Measurements from ENCODE around the gene FBXO39. TPM values are rescaled to one million over a fixed set of nuclear protein-coding genes. Genes with fewer than 3 reads are reported as not detected.
"Not testable (repeated sequence)": the region's sequence is repeated elsewhere in the genome, so short reads cannot be mapped to it uniquely, and the experiment has no call there.

Gene FBXO39
- total RNA-seq, 2 experiments from 2014 or later = not detected

DNA sequence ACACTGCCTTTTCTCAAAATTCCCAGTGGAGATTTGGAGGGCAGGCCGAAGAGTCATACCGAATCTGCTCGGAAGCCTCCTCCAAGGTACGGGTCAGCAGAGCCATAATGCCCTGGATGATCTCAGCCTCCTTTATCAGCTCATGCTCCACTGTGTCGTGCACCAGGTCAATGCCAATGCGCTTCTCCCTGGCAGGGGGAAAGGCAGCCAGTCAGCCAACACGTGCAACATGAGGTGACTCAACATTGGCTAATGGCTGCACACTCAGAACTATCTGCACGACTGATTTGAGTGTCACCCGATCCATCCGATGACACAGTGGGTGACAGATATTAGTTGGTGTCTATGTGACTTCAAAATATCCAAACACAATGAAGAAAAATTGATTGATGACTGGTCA is 39.8 kb downstream of the FBXO39 start:
- POLR2A ChIA-PET = no interaction called here
- no TSS peak for BruUV-seq (replicated peaks)
- Histone ChIP-seq H3K9me3 (ENCODE audit: low read length) (no peaks in the 10 kb centered on the region), H3K27ac (ENCODE audit: low read depth, low read length, poor library complexity, severe bottlenecking) (no peak overlapping the region), H3K9me2 (ENCODE audit: insufficient read depth, low read length) (no peaks in the 10 kb centered on the region), H2AFZ (ENCODE audit: low read length) (no peak overlapping the region), H3K36me3 (ENCODE audit: insufficient read depth, low read length) (no peaks in the 10 kb centered on the region), H3K4me1 (ENCODE audit: insufficient read depth, low read length, poor library complexity, severe bottlenecking) (no peaks in the 10 kb centered on the region), H3K4me3 (ENCODE audit: low read depth, low read length, poor library complexity, severe bottlenecking) (no peak overlapping the region), H3K79me2 (ENCODE audit: insufficient read depth, low read depth, low read length) (no peaks in the 10 kb centered on the region), H4K20me1 (ENCODE audit: insufficient read depth, low read length) (no peaks in the 10 kb centered on the region), H3K4me2 (ENCODE audit: low read length) (no peak overlapping the region)
- TF ChIP-seq CTCF (conservative IDR thresholded peaks at IDR 0.05; ENCODE audit: low read length) (no peak), EZH2phosphoT487 (IDR thresholded peaks at IDR 0.05; ENCODE audit: borderline replicate concordance, low read depth, low read length) (no peak)
- DNase-seq (ENCODE audit: low spot score) = no peak
- intact Hi-C loops (cut with micrococcal nuclease; ENCODE audit: unreplicated experiment) = no loop called here
- CTCF ChIA-PET (ENCODE audit: unreplicated experiment) = no interaction called here

GRCh38 chr17:6816368-6816767 is 40.4 kb downstream of the FBXO39 start:
- POLR2A ChIA-PET; H3K27ac ChIP-seq (ENCODE audit: low read depth, low read length, poor library complexity, severe bottlenecking); H3K79me2 ChIP-seq (ENCODE audit: insufficient read depth, low read depth, low read length); H4K20me1 ChIP-seq (ENCODE audit: insufficient read depth, low read length); CTCF ChIA-PET (ENCODE audit: unreplicated experiment); H3K9me3 ChIP-seq (ENCODE audit: low read length); DNase-seq (ENCODE audit: low spot score); H3K4me3 ChIP-seq (ENCODE audit: low read depth, low read length, poor library complexity, severe bottlenecking); H3K4me2 ChIP-seq (ENCODE audit: low read length); intact Hi-C loops (cut with micrococcal nuclease; ENCODE audit: unreplicated experiment); H3K36me3 ChIP-seq (ENCODE audit: insufficient read depth, low read length); H3K4me1 ChIP-seq (ENCODE audit: insufficient read depth, low read length, poor library complexity, severe bottlenecking); BruUV-seq (replicated peaks); H3K9me2 ChIP-seq (ENCODE audit: insufficient read depth, low read length); H2AFZ ChIP-seq (ENCODE audit: low read length): not testable (repeated sequence)

- no peak overlapping the region for H3K4me3 ChIP-seq (ENCODE audit: low read depth, low read length, poor library complexity, severe bottlenecking)
- TF ChIP-seq EZH2phosphoT487 (IDR thresholded peaks at IDR 0.05; ENCODE audit: borderline replicate concordance, low read depth, low read length) = no peak
- no peak for TF ChIP-seq CTCF (conservative IDR thresholded peaks at IDR 0.05; ENCODE audit: low read length)
- no peaks in the 10 kb centered on the region for H3K4me1 ChIP-seq (ENCODE audit: insufficient read depth, low read length, poor library complexity, severe bottlenecking)
- ChIA-PET CTCF (ENCODE audit: unreplicated experiment) (no interaction called here), POLR2A (no interaction called here)
- no peak overlapping the region for H2AFZ ChIP-seq (ENCODE audit: low read length)
- H3K36me3 ChIP-seq (ENCODE audit: insufficient read depth, low read length) = no peaks in the 10 kb centered on the region
- no peaks in the 10 kb centered on the region for H3K79me2 ChIP-seq (ENCODE audit: insufficient read depth, low read depth, low read length)
- intact Hi-C loops (cut with micrococcal nuclease; ENCODE audit: unreplicated experiment) = no loop called here
- no peak for DNase-seq (ENCODE audit: low spot score)
- H4K20me1 ChIP-seq (ENCODE audit: insufficient read depth, low read length) = no peaks in the 10 kb centered on the region
- no peak overlapping the region for H3K27ac ChIP-seq (ENCODE audit: low read depth, low read length, poor library complexity, severe bottlenecking)
- H3K4me2 ChIP-seq (ENCODE audit: low read length) = no peak overlapping the region
- no peaks in the 10 kb centered on the region for H3K9me2 ChIP-seq (ENCODE audit: insufficient read depth, low read length)
- H3K9me3 ChIP-seq (ENCODE audit: low read length) = no peaks in the 10 kb centered on the region
- BruUV-seq (replicated peaks) = no TSS peak
These were observed 42.9 kb downstream of the FBXO39 start for GRCh38 chr17:6818938-6819337.
